DOHH2 (cell line): Measurements from ENCODE around the gene TBC1D22A.

Experiments used
- H3F3A ChIP-seq: fragments of 200-600 bp; sonication (generic), shearing (Covaris generic); 2 replicates; pipeline ENCODE4 v1.6.0; 2016; ENCODE audit warnings: antibody characterized with exemption, mild to moderate bottlenecking; ENCODE audit not compliant: control insufficient read depth, insufficient read depth
- H3K27ac ChIP-seq: fragments of 200-600 bp; sonication (generic); 2 replicates; pipeline ENCODE4 v1.5.1; 2014; ENCODE audit warnings: low read depth, mild to moderate bottlenecking, low read length, moderate library complexity
- H3K27me3 ChIP-seq: fragments of 200-600 bp; sonication (generic); 2 replicates; pipeline ENCODE4 v1.6.1; 2014; ENCODE audit warnings: mild to moderate bottlenecking, low read length, mixed read lengths; ENCODE audit not compliant: control insufficient read depth
- H3K36me3 ChIP-seq: fragments of 200-600 bp; sonication (generic); 2 replicates; pipeline ENCODE4 v1.6.1; 2014; ENCODE audit warnings: mild to moderate bottlenecking, low read length, moderate library complexity, mixed read lengths; ENCODE audit not compliant: control insufficient read depth
- H3K4me1 ChIP-seq: fragments of 200-600 bp; sonication (generic); 2 replicates; pipeline ENCODE4 v1.6.1; 2014; ENCODE audit warnings: mild to moderate bottlenecking, low read length, mixed read lengths; ENCODE audit not compliant: control insufficient read depth
- H3K4me2 ChIP-seq: fragments of 200-600 bp; sonication (generic); 2 replicates; pipeline ENCODE4 v1.6.0; 2014; ENCODE audit warnings: mild to moderate bottlenecking, low read length, moderate library complexity
- H3K4me3 ChIP-seq: fragments of 200-600 bp; sonication (generic); 2 replicates; pipeline ENCODE4 v1.5.1; 2014; ENCODE audit warnings: mild to moderate bottlenecking, low read length, mixed read lengths
- H3K79me2 ChIP-seq: fragments of 200-600 bp; sonication (generic); 2 replicates; pipeline ENCODE4 v1.6.1; 2014; ENCODE audit warnings: mild to moderate bottlenecking, low read length, mixed read lengths; ENCODE audit not compliant: control insufficient read depth
- H3K9me2 ChIP-seq: fragments of 200-600 bp; sonication (generic); replicated peaks from 2 replicates; pipeline ENCODE4 v1.6.1; 2014; ENCODE audit warnings: mild to moderate bottlenecking, low read length, mixed read lengths; ENCODE audit not compliant: control insufficient read depth
- H3K9me3 ChIP-seq: fragments of 200-600 bp; sonication (generic); 2 replicates; pipeline ENCODE4 v1.6.1; 2014; ENCODE audit warnings: antibody characterized with exemption, low read length, mixed read lengths; ENCODE audit not compliant: control insufficient read depth, insufficient read depth
- H4K20me1 ChIP-seq: fragments of 200-600 bp; sonication (generic); 2 replicates; pipeline ENCODE4 v1.6.0; 2014; ENCODE audit warnings: low read depth, mild to moderate bottlenecking, antibody characterized with exemption, low read length, moderate library complexity; ENCODE audit not compliant: control insufficient read depth, insufficient read depth
- CTCF ChIP-seq: fragments of 200-600 bp; sonication (generic); IDR thresholded peaks from one replicate; pipeline ENCODE4 v1.5.1; 2014; ENCODE audit warnings: antibody characterized with exemption, mild to moderate bottlenecking, low read depth, low read length; ENCODE audit not compliant: poor library complexity, severe bottlenecking
- EZH2phosphoT487 ChIP-seq: fragments of 200-600 bp; sonication (generic); IDR thresholded peaks from 2 replicates; pipeline ENCODE4 v1.6.1; 2017; ENCODE audit warnings: borderline replicate concordance, mild to moderate bottlenecking, antibody characterized with exemption, low read length, moderate library complexity, mixed read lengths

Gene TBC1D22A

GRCh38 chr22:47102081-47102480 is 339.6 kb downstream of the TBC1D22A start:
- H3K27me3 ChIP-seq: no peaks in the 10 kb centered on the region
- no peaks in the 10 kb centered on the region for H3K9me2 ChIP-seq
- H3K36me3 ChIP-seq: no peaks in the 10 kb centered on the region; the same call in 1 of the 2 replicates
- no peak overlapping the region for H3K4me2 ChIP-seq
- H3K9me3 ChIP-seq: no peaks in the 10 kb centered on the region
- H4K20me1 ChIP-seq: no peaks in the 10 kb centered on the region
- TF ChIP-seq CTCF (no peak), EZH2phosphoT487 (no peak)
- H3K27ac ChIP-seq: no peak overlapping the region
- no peaks in the 10 kb centered on the region for H3K79me2 ChIP-seq
- no peak overlapping the region for H3K4me3 ChIP-seq
- no peaks in the 10 kb centered on the region for H3K4me1 ChIP-seq
- H3F3A ChIP-seq: no peaks in the 10 kb centered on the region

GRCh38 chr22:47102648-47103047 is 340.2 kb downstream of the TBC1D22A start:
- H3K4me3 ChIP-seq: no peak overlapping the region
- H3K27ac ChIP-seq: no peak overlapping the region
- no peaks in the 10 kb centered on the region for H3K4me1 ChIP-seq
- no peaks in the 10 kb centered on the region for H3K79me2 ChIP-seq
- H3K4me2 ChIP-seq: no peak overlapping the region
- H4K20me1 ChIP-seq: no peaks in the 10 kb centered on the region
- H3K9me2 ChIP-seq: no peaks in the 10 kb centered on the region
- no peaks in the 10 kb centered on the region for H3K9me3 ChIP-seq
- no peak for TF ChIP-seq EZH2phosphoT487
- no peak for TF ChIP-seq CTCF
- no peaks in the 10 kb centered on the region for H3K27me3 ChIP-seq
- H3K36me3 ChIP-seq: no peaks in the 10 kb centered on the region; the same call in 1 of the 2 replicates
- no peaks in the 10 kb centered on the region for H3F3A ChIP-seq

- no peak overlapping the region for H3K27ac ChIP-seq
- no peak overlapping the region for H3K4me3 ChIP-seq
- no peaks in the 10 kb centered on the region for H3K79me2 ChIP-seq
Measured at GRCh38 chr22:47105085-47105484, 342.6 kb downstream of the TBC1D22A start.

More at GRCh38 chr22:47105085-47105484, 342.6 kb downstream of the TBC1D22A start:
- Histone ChIP-seq H3F3A (no peaks in the 10 kb centered on the region), H3K4me2 (no peak overlapping the region), H3K27me3 (no peaks in the 10 kb centered on the region), H3K4me1 (no peaks in the 10 kb centered on the region), H4K20me1 (no peaks in the 10 kb centered on the region), H3K9me2 (no peaks in the 10 kb centered on the region), H3K9me3 (no peaks in the 10 kb centered on the region), H3K36me3 (no peaks in the 10 kb centered on the region; the same call in 1 of the 2 replicates)
- TF ChIP-seq EZH2phosphoT487: no peak
- no peak for TF ChIP-seq CTCF
